Right hindlimb (tissue), 1 donor: ENCODE measurements around the gene ZNF43.
"Not testable (repeated sequence)": the region's sequence is repeated elsewhere in the genome, so short reads cannot be mapped to it uniquely, and the experiment has no call there.

Source experiments
- DNase-seq: peaks from one replicate; pipeline ENCODE4 v3.0.0-alpha.2; 2018

ZNF43 gene

GRCh38 chr19:21789466-21790085 is 46.4 kb downstream of the ZNF43 start:
- no peak for DNase-seq

GRCh38 chr19:21786936-21787335 is 49.0 kb downstream of the ZNF43 start:
- no peak for DNase-seq

GRCh38 chr19:21775792-21776191 is 60.2 kb downstream of the ZNF43 start:
- DNase-seq, result not testable (repeated sequence)

GRCh38 chr19:21767065-21767800 is 68.7 kb downstream of the ZNF43 start, which contains the start of gene ZNF100:
Gene ZNF100, minus strand, starts transcription at chr19:21767579. Its CDS starts 150 bp downstream, at chr19:21767429.
- DNase-seq, result peak; percentile 95

- DNase-seq, result not testable (repeated sequence)
These were observed 69.3 kb downstream of the ZNF43 start for GRCh38 chr19:21766705-21767064.

GRCh38 chr19:21765151-21765550 is 70.8 kb downstream of the ZNF43 start:
- no peak for DNase-seq

GRCh38 chr19:21761547-21761946 is 74.4 kb downstream of the ZNF43 start:
- DNase-seq, result not testable (repeated sequence)

GRCh38 chr19:21758296-21758695 is 77.7 kb downstream of the ZNF43 start:
- DNase-seq, result no peak

- not testable (repeated sequence) for DNase-seq
These were observed 80.4 kb downstream of the ZNF43 start for GRCh38 chr19:21755555-21755954.
